ENCODE data around the gene PHF11.

DNA sequence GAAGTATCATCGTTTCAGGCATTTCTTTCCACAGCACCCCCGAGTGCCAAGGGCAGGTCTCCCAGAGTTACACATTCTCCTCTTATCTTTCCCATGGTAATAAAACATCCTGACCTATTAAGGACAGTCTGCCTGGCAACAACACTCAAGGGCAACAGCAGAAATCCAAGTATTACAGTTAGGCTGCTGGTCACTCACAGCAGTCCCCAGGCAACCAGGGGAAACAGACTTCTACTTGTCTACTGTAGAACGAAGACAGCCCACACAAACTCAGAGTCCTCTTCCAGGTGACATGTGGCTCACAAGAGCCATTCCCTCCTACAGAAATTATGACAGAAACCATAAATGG, 65.3 kb downstream of the PHF11 start:
- TF ChIP-seq, protein P1, sequence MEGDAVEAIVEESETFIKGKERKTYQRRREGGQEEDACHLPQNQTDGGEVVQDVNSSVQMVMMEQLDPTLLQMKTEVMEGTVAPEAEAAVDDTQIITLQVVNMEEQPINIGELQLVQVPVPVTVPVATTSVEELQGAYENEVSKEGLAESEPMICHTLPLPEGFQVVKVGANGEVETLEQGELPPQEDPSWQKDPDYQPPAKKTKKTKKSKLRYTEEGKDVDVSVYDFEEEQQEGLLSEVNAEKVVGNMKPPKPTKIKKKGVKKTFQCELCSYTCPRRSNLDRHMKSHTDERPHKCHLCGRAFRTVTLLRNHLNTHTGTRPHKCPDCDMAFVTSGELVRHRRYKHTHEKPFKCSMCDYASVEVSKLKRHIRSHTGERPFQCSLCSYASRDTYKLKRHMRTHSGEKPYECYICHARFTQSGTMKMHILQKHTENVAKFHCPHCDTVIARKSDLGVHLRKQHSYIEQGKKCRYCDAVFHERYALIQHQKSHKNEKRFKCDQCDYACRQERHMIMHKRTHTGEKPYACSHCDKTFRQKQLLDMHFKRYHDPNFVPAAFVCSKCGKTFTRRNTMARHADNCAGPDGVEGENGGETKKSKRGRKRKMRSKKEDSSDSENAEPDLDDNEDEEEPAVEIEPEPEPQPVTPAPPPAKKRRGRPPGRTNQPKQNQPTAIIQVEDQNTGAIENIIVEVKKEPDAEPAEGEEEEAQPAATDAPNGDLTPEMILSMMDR (conservative IDR thresholded peaks at IDR 0.05), result no peak
- TF ChIP-seq ZFX (IDR thresholded peaks at IDR 0.05), result no peak
